HG03045 (cell line): Measurements from ENCODE around the gene SLC47A2.
"Not testable (repeated sequence)": the region's sequence is repeated elsewhere in the genome, so short reads cannot be mapped to it uniquely, and the experiment has no call there.

ENCODE experiments used
- ATAC-seq: cut with Tn5 transposase; IDR thresholded peaks from one replicate; pipeline ENCODE4 v1.9.1; 2021; ENCODE audit warnings: mild to moderate bottlenecking, moderate library complexity; ENCODE audit not compliant: unreplicated experiment

Gene SLC47A2

DNA sequence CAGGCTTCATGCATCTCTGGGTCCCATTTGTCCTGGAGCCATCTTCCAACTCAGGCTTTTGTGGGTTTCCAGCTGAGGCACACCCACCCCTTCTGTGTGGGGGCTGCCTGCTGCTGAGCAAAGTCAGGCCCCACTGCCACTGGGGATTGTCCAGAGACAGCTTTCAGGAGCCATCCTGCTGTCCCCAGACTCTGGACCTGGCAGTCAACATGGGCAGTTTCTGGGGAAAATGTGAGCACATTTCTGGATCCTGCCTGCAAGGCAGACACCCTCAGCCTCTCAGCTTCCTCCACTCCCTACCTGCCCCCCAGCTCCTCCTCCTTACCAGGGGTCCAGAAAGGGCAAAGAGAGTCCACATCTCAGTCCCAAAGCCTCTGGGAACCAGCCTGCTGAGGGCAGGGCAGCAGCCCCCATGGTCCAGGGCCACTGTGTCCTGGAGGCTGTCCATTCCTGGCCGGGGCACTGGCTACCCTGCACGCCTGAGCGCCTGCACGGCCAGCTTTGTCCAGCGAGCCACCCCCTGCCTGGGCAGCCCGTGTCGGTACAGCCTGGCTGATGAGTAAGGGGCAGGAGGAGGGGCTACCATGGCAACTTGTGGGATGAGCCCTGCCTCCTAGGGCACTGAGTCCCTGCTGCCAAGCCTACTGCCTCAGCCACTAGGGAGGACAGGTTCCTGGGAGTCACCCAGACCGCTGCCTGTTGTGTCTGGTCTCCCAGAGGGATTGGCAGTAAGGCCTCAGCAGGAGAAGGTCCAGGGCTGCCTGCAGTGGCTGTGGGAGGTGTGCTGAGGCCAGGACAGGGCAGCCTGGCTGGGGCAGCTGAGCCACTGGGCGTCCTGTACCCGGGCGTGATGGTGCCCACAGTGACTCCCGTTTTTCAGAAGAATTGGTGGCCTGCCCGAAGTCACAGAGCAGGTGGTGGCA is at the start of gene SLC47A2:
TSS of gene SLC47A2 (minus strand) at position 477 of the 923 bp plus-strand sequence. CDS start at position 448, 29 bp downstream.
- no peak for ATAC-seq

DNA sequence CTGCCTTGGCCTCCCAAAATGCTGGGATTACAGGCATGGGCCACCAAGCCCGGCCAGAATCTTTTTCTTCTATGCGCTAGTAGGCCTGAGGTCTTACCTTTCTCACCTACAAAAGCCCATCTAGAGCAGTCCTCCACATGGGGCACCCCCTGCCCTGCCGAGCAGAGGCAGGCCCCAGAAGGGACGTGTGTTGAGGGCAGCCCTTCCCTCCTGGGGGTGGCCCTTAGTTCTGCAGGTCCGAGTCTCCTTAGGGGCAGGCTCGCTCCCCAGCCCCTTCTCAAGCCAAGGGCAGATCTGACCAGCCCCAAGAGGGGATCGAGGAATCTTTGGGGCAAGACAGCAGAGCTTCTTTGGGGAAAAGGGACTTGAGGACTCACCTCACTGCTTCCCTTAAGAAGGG is 49.6 kb upstream of the SLC47A2 start:
- ATAC-seq: no peak

GRCh38 chr17:19763991-19764390 is 47.6 kb upstream of the SLC47A2 start:
- not testable (repeated sequence) for ATAC-seq

DNA sequence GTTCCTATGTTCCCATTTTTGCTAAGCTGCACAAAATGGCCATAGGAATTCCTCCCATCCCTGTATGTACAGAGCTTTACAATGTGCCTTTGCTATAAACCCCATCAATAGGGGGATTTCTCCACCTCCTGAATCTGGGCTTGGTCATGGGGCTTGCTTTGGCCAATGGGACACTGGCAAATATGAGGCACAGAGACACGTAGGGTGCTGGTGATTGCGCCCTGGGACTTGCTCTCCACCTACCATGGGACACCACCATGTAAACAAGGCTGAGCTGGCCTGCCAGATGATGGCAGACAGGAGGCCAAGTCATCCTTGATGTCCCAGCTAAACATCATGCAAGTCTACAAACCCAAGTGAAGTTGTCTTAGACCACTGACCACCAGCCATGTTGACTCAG is 47.0 kb upstream of the SLC47A2 start:
- ATAC-seq: no peak

DNA sequence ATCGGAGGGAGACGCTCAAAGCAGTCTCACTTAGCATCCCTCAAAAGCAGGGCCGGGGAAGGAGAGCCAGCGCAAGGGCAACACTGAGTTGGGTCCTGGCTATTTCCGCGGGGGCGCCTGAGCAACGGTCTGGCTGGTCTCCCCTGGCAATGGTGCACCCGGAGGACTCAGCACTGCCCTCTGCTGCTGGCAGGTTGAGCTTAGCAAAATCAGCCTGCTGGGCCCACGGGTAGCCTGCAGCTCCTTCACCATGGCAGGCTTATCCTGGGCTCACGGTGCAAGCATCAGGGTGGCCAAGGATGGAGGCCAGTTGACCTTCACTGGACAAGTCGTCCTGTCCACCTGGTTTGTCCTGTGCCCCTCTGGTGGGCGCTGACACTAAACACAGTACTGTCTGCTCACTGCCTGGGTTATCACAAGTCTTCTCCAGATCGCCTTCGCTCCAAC is 46.2 kb upstream of the SLC47A2 start:
- ATAC-seq: no peak

DNA sequence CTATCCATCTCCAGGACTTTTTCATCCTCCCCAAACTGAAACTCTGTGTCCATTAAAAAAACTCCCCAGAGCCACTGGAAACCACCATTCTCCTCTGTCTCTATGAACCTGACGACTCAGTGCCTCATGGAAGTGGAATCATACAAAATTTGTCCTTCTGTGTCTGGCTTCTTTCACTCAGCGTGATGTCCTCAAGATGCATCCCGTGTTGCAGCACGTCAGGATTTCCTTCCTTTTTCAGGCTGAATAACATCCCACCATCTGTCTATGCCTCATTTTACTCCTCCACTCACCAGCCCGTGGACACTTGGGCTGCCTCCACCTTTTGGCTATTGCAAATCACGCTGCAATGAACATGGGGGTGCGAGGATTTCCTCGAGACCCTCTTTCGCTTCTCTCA is 44.4 kb upstream of the SLC47A2 start:
- ATAC-seq: no peak

DNA sequence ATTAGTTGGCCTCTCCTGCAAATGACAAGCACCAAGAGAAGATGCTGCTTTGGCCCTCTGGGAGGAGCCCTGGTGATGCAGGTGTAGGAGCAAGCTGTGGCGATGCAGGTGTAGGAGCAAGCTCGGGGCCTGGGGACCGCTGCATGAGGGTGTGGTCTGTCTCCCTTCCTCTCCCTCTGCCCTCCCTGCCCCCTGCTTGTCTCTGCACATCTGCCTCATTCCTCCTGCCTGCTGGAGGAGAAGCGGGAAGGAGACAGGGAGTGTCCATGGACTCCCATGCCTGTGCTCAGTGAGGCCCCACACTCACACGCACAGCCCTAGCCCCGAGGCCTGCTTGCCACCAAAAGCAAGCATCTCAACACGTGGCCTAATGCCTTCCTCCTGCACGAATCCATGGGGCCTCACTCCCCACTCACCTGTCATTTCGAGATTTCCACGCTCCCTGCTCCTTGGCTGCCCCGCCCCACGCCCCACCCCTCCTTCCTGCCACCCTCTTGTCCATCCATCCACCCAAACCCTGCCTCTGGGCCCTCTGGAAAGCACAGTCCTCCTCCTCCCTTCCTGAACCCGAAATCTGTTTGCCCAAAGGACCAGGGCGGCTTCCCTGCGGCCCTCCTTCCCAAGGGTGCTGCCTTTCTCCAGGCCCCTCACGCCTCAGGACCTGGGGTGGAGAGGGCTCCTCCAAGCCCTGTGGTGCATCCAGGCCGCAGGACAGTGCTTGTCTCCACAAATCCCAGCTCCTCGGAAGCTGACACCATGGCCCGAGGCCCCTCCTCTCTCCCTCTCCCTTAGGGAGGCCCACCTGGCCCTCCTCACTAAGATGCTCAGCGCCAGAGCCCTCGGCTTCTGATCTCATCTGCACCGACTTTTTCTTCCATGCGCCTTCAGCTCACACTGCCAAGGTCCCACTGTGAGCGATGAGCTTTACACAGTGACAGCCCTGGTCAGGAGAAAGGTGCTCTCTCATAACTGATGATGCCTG is 43.5 kb upstream of the SLC47A2 start:
- no peak for ATAC-seq

DNA sequence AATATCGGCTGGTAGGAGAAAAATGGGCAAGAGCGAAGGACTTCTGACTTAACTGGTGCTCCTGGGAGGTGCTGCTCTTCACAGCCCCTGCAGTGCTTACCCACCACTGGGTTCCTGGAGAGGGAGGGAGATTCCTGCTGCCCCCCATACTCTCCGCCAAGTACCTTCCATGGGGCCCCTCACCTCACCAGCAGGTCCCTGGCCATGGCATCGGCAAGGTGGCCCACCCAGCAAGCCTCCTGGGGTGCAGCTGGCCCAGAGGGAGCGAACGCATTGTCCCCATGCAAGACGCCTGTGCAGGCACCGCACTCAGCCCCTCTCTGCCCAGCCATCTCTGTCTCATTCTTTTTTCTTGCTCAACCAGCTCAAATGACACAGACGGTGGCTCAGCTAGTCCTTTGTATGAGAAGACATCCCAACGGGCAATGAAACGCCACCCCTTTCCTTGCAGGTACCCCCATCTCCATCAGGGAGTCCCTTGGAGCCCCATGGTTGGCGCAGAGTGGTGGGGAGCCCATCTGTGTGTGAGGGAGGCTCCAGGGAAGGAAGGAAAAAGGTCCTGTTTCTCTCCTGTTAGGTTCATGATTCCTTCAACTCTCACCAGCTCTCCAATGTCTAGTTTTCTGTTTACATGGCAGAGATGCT is 41.3 kb upstream of the SLC47A2 start:
- no peak for ATAC-seq

DNA sequence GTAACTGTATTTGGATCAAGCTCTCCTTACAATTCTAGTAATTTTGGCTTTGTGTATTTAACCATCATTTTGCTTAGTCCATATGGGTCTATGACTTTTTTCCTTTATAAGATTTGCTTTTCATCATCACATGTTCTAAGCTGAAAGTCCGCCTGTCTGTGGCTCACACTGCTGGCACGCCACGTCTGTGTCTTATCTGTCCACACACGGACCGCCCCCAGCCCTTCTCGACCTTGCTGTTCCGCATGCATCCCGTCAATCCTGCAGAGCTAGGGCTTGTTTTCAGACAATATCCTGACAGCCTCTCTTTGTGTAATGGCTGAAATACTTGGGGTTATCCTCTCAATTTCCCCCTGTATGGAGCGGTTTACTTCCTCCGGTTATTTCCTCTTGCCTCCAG is 40.2 kb upstream of the SLC47A2 start:
- ATAC-seq: no peak

- no peak for ATAC-seq
Measured at GRCh38 chr17:19755821-19756510, 39.6 kb upstream of the SLC47A2 start.

DNA sequence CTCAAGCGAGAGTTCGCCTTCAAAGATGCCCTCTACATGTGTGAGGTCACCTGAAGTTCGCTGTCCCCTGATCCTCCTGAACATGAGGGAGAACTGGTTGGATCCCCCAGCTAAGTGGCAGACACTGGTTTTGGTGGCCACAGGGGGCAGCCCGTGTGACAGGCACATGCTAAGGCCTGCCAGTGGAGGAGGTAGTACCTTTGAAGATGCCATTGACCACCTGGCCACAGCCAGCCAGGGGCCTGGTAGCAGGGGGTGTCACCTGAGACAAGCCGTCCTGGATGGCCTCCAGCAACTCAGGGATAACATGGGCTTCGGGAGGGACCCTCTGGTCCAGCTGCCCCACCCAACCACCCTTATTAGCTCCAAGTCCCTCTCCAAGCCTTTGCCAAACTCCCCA is 39.0 kb upstream of the SLC47A2 start:
- no peak for ATAC-seq

DNA sequence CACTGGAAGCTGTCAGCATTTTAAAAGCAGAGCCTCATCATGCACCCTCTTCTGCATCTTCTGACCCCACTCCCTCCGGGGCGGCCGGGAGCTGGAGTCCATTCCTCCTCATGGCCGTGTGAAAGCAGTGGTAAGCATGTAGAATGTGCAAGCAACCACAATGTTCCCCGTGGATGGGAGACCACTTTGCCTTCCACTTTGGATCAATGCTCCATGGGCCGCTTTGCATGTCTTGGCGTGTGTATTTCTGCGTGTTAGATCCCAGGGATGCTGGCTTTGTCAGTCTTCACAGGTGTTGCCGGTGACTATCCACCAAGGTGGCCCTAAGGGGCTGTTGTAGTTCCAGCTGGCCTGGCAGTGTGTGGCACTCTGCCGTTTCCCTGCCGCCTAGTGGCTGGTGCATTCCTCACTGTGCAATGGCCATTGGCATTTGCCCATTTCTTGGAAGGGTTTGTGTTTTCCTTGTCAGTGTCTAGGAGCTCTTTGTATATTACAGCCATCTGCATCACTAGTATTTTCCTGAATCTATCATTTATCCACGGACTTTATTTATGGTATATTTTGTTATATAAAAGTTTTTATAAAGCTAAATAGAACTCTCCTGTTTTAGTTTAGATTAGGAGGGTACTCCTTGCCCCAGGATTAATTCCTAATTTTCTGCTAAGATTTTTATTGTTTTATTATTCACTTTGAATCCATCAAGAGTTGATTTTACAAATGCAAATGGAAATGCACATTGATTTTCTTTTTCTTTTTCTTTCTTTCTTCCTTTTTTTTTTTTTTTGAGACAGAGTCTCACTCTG is 37.5 kb upstream of the SLC47A2 start:
- ATAC-seq: no peak

DNA sequence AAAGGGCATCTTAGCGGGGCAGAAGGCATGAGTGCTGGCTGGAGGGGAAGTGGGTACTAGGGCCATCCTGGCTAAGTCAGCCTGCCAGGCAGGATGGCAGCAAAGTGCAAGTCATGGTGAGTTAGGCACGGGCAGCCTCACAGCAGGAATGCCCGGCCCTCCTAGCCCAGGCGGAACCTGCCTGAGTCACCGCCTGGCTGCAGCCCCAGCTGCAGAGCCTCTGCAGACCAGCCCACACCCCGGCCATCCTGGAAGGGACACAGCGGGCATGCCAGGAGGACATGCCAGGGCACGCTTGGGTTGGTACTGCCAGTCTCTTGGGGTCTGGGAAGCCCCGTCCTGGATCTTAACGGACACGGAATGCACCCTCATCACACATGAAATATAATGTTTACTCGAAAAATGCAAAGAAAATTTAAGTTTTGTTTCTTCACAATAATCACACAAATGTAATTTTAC is 36.7 kb upstream of the SLC47A2 start:
- no peak for ATAC-seq

DNA sequence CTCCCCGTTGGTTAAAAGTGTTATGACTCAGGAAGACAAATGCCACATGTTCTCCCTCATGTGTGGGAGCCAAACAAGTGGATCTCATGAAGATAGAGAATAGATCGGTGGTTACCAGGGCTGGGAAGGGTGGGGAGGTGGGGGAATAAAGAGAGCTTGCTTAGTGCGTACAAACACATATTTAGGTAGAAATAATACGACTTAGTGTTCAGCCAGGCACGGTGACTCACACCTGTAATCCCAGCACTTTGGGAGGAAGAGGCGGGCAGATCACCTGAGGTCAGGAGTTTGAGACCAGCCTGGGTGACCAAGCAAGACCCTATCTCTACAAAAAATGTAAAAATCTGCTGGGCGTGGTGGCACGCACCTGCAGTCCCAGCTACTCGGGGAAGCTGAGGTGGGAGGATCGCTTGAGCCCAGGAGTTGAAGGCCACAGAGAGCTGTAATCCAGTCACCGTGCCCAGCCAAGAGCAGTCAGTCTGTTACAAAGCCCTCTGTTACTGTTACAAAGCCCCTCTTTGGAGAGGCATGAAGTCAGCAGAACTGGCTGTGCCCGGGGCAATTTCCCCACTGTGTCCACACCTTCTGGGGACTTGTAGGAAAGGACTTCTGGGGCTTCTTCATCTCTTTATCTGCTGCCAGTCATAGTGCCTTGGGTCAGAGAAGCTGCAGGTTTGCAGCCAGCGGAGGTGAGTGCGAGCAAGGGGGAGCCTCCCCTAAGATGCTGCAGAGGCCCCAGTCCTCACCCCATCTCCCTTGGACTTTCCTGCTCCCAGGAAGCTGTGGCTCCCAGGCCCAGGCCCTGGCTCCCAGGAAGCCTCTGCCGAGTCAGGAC is 36.0 kb upstream of the SLC47A2 start:
- no peak for ATAC-seq

DNA sequence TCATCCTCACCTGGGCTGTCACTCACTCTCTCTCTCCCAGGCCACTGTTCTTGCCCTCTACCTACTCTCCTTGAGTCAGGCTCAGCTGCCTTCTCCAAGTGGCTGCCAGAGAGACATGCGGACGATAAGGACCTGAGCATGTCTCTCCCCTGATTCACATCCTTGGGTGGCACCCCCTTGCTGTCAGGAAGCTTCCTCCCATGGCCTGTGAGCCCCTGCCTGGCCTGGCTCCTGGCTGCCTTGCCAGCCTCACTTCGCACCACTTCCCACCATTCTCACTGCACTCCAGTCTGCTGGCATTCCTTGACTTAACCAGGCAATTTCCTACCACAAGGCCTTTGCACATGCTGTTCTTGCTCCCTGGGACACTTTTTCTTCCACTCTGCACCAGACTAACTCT is 34.5 kb upstream of the SLC47A2 start:
- ATAC-seq: no peak

- ATAC-seq: no peak
Measured at GRCh38 chr17:19750020-19750572, 33.7 kb upstream of the SLC47A2 start.

DNA sequence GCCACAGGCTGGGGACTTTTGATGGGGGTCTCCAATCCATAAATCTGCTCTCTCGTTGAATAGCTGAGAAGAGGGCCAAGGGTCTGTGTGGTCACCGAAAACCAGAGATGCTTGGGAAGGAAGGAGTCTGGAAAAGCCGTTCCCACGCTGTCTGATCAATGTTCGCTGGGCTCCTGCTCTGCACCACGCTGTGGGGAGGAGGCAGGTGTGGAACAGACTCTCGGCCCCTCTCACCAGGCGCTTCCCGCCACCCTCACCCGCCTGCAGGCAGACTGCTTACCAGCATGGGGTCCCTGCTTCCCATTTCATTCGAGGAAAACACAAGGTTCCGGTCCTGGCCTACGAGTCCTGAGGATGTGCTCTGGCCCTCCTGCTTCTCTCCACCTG is 32.4 kb upstream of the SLC47A2 start:
- ATAC-seq: no peak
